GM23338 (cell line): ENCODE measurements around the gene BPTF. TPM values are rescaled to one million over a fixed set of nuclear protein-coding genes. Genes with fewer than 3 reads are reported as not detected.

ENCODE experiments used
- ATAC-seq: fragments of 200-7000 bp; cut with Tn5 transposase; 3 replicates; pipeline ENCODE4 v1.9.1; 2020
- DNase-seq: peaks from one replicate; pipeline ENCODE4 v3.0.0-alpha.2; 2015; ENCODE audit warnings: low spot score
- H2AFZ ChIP-seq: fragments of 200-600 bp; sonication (generic); 2 replicates; pipeline ENCODE4 v1.8.0; 2016; ENCODE audit warnings: antibody characterized with exemption, mild to moderate bottlenecking, moderate library complexity
- H3F3A ChIP-seq: fragments of 200-600 bp; sonication (generic); replicated peaks from 2 replicates; pipeline ENCODE4 v1.8.0; 2017; ENCODE audit warnings: antibody characterized with exemption, mixed run types, low read depth
- H3K27ac ChIP-seq: fragments of 200-600 bp; sonication (generic); 2 replicates; pipeline ENCODE4 v1.6.1; 2016; ENCODE audit warnings: low read depth
- H3K27me3 ChIP-seq: fragments of 200-600 bp; sonication (generic); 2 replicates; pipeline ENCODE4 v1.8.0; 2016; ENCODE audit warnings: mild to moderate bottlenecking, mixed run types, moderate library complexity; ENCODE audit not compliant: insufficient read depth
- H3K36me3 ChIP-seq: fragments of 200-600 bp; sonication (generic); 2 replicates; pipeline ENCODE4 v1.8.0; 2016; ENCODE audit warnings: mild to moderate bottlenecking; ENCODE audit not compliant: insufficient read depth
- H3K4me1 ChIP-seq: fragments of 200-600 bp; sonication (generic); 2 replicates; pipeline ENCODE4 v1.8.0; 2016; ENCODE audit warnings: mild to moderate bottlenecking, moderate library complexity; ENCODE audit not compliant: insufficient read depth
- H3K4me2 ChIP-seq: fragments of 200-600 bp; sonication (generic); 2 replicates; pipeline ENCODE4 v1.7.1; 2017; ENCODE audit warnings: mixed run types
- H3K4me3 ChIP-seq: fragments of 200-600 bp; sonication (generic); 2 replicates; pipeline ENCODE4 v1.6.1; 2016; ENCODE audit warnings: mixed run types
- H3K79me2 ChIP-seq: fragments of 200-600 bp; sonication (generic); replicated peaks from 2 replicates; pipeline ENCODE4 v1.8.0; 2017; ENCODE audit warnings: mild to moderate bottlenecking; ENCODE audit not compliant: insufficient read depth
- H3K9me2 ChIP-seq: fragments of 200-600 bp; sonication (generic); 2 replicates; pipeline ENCODE4 v1.8.0; 2017; ENCODE audit not compliant: insufficient read depth
- H4K20me1 ChIP-seq: fragments of 200-600 bp; sonication (generic); replicated peaks from 2 replicates; pipeline ENCODE4 v1.8.0; 2017; ENCODE audit warnings: mild to moderate bottlenecking; ENCODE audit not compliant: insufficient read depth
- H3K27ac Mint-ChIP-seq: 2 replicates; pipeline ENCODE4 v1.8.0; 2020; ENCODE audit warnings: inconsistent platforms, mild to moderate bottlenecking, moderate library complexity, mixed read lengths
- H3K27me3 Mint-ChIP-seq: 3 replicates; pipeline ENCODE4 v1.8.0; 2022; ENCODE audit warnings: low read depth, mild to moderate bottlenecking, moderate library complexity, mixed read lengths, inconsistent platforms; ENCODE audit not compliant: insufficient read depth, poor library complexity
- H3K36me3 Mint-ChIP-seq: 3 replicates; pipeline ENCODE4 v1.8.0; 2021; ENCODE audit warnings: low read depth, mild to moderate bottlenecking, inconsistent platforms, moderate library complexity, mixed read lengths
- H3K4me1 Mint-ChIP-seq: 3 replicates; pipeline ENCODE4 v1.8.0; 2020; ENCODE audit warnings: mild to moderate bottlenecking, inconsistent platforms, mixed read lengths
- H3K4me3 Mint-ChIP-seq: 3 replicates; pipeline ENCODE4 v1.8.0; 2021; ENCODE audit warnings: moderate library complexity, mild to moderate bottlenecking, inconsistent platforms, mixed read lengths
- H3K9me3 Mint-ChIP-seq: 3 replicates; pipeline ENCODE4 v1.8.0; 2020; ENCODE audit warnings: moderate library complexity, mild to moderate bottlenecking, inconsistent platforms, mixed read lengths
- POLR2AphosphoS5 ChIP-seq: IDR thresholded peaks from 2 replicates; pipeline ENCODE4 v1.6.1; 2016; ENCODE audit warnings: antibody characterized with exemption, low read depth
- REST ChIP-seq: IDR thresholded peaks from one replicate; pipeline ENCODE4 v1.6.1; 2018; ENCODE audit warnings: antibody characterized with exemption; ENCODE audit not compliant: unreplicated experiment
- polyA plus RNA-seq: library from polyadenylated mRNA; unstranded; fragments of >200 nt; fragmentation: Nextera tagmentation; extraction: Ambion mirVana; gene quantifications from 2 replicates; pipeline ENCODE4 v1.2.1, GENCODE V29; 2016
- total RNA-seq: library from RNA; depleted of rRNA; stranded (reverse); fragments of >200 nt; shearing (Covaris generic); gene quantifications from 2 replicates; pipeline ENCODE4 v1.2.3, GENCODE V29; 2014
- TF ChIP-seq, protein P1 (sequence below): IDR thresholded peaks from 2 replicates; pipeline ENCODE4 v1.6.1; 2016; ENCODE audit warnings: antibody characterized with exemption

The BPTF gene
- total and polyA plus RNA-seq, 2 experiments from 2014 or later = 161 to 179 TPM

- DNase-seq (peak; percentile 20), ATAC-seq (no peak)
- Histone ChIP-seq H4K20me1 (no peaks in the 10 kb centered on the region; the same call in 1 of the 2 replicates), H3K4me3 (peak overlapping the region; percentile 92), H3F3A (peaks cover 13% of the 10 kb centered on the region), H3K27me3 (peaks cover 40% of the 10 kb centered on the region), H3K27ac (peak overlapping the region; percentile 85; the same call in 1 of the 2 replicates), H3K79me2 (no peaks in the 10 kb centered on the region), H3K9me2 (no peaks in the 10 kb centered on the region), H3K4me2 (peak overlapping the region; percentile 97), H3K36me3 (no peaks in the 10 kb centered on the region), H3K4me1 (peaks cover 14% of the 10 kb centered on the region), H2AFZ (peak overlapping the region; percentile 96)
- H3K4me1 Mint-ChIP-seq = peaks cover 18% of the 10 kb centered on the region
- H3K9me3 Mint-ChIP-seq = no peaks in the 10 kb centered on the region
- peaks cover 25% of the 10 kb centered on the region for H3K27me3 Mint-ChIP-seq
- TF ChIP-seq POLR2AphosphoS5 (no peak), REST (no peak)
- H3K36me3 Mint-ChIP-seq = peaks cover 13% of the 10 kb centered on the region
- peak overlapping the region; percentile 98 for H3K4me3 Mint-ChIP-seq
- H3K27ac Mint-ChIP-seq = peak overlapping the region; percentile 90
These were observed 167.3 kb downstream of the BPTF start for GRCh38 chr17:67992548-67993152.

DNA sequence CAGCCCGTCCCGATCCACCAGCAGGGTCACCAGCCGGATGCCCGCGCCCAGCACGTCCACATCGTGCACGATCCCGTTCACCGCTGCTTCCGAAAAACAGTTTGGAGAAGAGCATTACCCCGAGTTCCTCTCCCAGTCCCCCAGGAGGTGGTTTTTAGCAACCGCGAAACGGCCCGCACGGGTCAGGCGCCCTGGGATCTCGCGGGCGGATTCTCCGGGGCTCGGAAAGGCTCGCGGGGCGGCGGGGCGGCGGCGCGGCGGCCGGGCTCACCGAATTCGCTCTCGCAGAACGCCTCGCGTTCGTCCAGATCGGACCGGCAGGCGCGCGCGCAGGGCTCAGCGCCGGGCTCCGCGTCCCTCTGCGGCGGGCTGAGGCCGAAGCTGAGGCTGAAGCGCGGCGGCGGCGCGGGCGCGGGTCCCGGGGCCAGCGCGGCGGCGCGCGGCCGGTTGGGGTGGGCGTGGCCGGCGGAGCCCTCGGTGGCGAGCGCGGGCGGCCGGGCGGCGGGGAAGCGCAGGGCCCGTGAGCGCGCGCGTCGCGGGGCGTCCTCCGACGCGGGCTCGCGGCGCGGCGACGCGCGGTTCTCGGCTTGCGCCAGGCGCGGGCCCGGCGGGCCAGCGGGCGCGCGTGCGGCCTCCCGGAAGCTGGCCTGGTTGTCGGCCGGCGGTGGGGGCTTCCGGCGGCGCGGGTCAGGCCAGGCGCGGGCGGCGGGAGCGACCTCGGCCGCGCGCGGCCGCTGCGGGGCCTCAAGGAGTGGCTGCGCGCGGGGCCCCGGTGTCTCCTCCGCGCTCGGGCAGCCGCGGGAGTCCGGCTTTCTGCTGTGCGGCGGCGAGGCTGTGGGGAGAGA, 168.1 kb downstream of the BPTF start:
- peak; percentile 66 for ATAC-seq
- Mint-ChIP-seq H3K36me3 (peaks cover 13% of the 10 kb centered on the region), H3K9me3 (no peaks in the 10 kb centered on the region), H3K27ac (peak overlapping the region; percentile 90), H3K4me1 (peaks cover 18% of the 10 kb centered on the region), H3K4me3 (peak overlapping the region; percentile 98), H3K27me3 (peaks cover 25% of the 10 kb centered on the region)
- Histone ChIP-seq H3K4me2 (peak overlapping the region; percentile 97), H4K20me1 (no peaks in the 10 kb centered on the region; the same call in 1 of the 2 replicates), H3K4me3 (peak overlapping the region; percentile 92), H2AFZ (peak overlapping the region; percentile 96), H3K27ac (peak overlapping the region; percentile 86; the same call in 1 of the 2 replicates), H3K9me2 (no peaks in the 10 kb centered on the region), H3K27me3 (peaks cover 40% of the 10 kb centered on the region), H3F3A (peaks cover 13% of the 10 kb centered on the region), H3K79me2 (no peaks in the 10 kb centered on the region), H3K36me3 (no peaks in the 10 kb centered on the region), H3K4me1 (peaks cover 14% of the 10 kb centered on the region)
- peak; percentile 56 for TF ChIP-seq POLR2AphosphoS5
- TF ChIP-seq, protein P1, sequence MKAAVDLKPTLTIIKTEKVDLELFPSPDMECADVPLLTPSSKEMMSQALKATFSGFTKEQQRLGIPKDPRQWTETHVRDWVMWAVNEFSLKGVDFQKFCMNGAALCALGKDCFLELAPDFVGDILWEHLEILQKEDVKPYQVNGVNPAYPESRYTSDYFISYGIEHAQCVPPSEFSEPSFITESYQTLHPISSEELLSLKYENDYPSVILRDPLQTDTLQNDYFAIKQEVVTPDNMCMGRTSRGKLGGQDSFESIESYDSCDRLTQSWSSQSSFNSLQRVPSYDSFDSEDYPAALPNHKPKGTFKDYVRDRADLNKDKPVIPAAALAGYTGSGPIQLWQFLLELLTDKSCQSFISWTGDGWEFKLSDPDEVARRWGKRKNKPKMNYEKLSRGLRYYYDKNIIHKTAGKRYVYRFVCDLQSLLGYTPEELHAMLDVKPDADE = no peak
- peak; percentile 88 for DNase-seq
